GM21576 (cell line): ENCODE measurements around the gene SMC4.

Experiments used
- ATAC-seq: cut with Tn5 transposase; IDR thresholded peaks from one replicate; pipeline ENCODE4 v1.9.1; 2021; ENCODE audit warnings: mild to moderate bottlenecking, moderate library complexity; ENCODE audit not compliant: unreplicated experiment

Gene SMC4

DNA sequence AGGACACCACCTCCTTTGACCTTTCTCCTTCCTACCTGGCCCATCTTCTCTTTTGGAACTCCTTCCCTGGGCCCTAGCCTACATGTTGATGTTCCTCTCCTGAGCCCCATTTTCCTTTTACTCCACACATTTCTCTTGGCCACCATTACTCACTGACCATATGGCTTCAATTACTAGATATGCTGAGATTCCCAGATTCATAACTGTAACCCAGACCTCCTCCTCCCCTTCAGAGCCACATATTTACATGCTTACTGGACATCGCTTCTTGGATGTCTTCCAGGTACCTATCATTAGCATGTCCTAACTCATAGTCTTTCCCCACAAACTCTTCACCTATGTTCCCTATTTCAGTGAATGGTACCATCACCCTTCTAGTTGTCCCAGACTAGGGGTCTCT lies 74.5 kb downstream of the SMC4 start:
- no peak for ATAC-seq

DNA sequence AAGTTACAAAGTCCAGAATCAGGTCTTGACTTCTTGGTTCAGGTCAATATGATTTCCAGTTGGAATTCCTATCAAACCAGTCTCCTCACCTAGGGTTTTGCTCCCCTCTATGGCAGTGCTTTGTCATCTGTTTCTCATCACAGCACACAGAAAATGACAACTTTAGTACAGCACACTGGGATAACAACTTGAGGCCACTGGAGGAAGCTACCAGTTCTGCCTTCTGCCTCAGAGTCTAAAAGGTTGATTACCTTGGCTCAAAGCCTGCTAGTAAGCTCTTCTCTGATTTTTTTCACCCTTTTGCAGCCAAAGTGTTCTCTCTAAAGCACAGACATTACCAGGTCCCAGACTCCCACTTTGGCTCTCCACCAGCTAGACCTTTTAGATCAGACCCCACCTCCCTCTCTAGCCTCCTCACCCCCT lies 75.0 kb downstream of the SMC4 start:
- no peak for ATAC-seq

DNA sequence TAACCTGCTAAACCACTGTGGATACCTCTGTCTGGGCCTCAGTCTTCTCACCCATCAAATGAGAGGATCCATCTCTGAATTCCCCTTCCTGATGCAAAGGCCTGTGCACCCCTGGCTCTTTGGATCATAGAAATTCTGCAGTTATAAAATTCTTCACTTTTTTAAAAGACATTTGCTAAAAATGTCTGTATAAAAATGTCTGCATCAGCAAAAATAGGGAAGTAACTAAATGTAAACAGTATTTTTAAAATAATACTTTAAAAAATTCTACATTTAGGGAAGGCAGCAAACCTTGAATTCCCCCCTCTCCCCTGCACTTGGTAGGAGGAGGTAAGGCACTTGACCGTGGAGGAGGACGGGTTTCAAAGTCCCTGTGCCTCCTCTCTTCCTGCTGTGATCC lies 75.7 kb downstream of the SMC4 start:
- no peak for ATAC-seq

DNA sequence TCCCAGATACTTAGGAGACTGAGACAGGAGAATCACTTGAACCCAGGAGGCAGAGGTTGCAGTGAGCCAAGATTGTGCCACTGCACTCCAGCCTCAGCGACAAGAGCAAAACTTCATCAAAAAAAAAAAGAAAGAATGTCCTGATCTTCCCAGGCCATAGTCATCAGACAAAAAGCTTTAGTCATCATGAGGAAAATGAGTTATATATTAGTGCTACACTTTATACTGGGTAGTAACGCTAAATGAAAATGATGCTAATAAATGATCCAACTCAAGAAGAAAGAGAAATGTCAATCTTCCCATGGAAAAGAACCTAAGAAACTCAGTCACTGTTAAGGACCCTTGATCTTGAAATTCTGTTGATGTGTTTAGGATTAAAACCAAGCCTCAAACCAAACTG lies 76.4 kb downstream of the SMC4 start:
- ATAC-seq: no peak

DNA sequence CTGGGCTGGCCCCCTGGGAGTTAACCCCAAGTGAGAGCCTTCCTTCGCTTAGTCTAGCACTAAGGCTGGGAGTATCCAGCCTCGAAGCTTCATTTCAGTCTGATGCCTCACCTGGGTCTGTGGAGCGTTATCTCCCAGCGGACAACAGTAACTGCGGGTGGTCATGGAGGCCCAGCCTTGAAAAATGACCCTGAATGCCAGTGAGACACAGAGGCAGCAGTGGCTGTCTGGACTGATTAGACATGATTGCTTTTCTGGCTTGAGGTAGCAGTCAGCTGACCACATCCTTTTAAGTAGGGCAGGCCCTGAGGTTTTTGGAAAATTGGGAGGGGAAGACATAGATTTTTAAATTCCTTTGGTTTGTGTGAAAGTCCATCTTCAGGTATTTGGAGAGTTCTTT lies 78.3 kb downstream of the SMC4 start:
- no peak for ATAC-seq

DNA sequence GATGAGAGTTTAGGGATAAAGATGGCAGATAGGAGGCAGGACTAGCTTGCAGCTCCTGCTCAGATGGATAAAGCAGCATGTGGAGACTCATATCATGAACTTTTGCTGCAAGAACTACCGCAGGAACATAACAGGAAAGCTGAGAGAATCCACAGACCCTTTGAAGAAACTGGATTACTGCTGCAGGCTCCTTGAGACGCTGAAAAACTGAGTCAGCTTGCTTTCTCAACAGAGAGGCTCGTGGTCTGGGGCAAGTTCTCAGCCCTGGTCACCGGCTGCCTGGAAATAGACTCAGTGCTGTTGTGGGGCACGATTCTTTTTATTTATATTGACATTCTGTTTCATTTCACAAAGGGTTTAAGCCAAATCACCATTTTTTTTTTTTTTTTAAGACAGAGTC lies 78.9 kb downstream of the SMC4 start:
- ATAC-seq: no peak

DNA sequence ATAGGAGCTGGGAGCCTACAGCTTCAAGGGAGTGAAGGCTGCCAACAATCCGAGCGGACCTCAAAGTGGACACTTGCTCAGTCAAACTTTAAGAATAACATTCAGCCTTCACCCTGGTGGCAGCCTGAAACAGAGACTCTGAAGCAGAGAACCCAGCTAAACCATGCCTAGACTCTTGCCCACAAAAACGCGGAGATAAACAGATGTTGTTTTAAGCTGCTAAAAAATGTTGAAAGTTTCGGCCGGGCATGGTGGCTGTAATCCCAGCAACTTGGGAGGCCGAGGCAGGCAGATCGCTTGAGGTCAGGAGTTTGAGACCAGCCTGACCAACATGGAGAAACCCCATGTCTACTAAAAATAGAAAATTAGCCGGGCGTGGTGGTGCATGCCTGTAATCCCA lies 79.9 kb downstream of the SMC4 start:
- ATAC-seq: no peak

DNA sequence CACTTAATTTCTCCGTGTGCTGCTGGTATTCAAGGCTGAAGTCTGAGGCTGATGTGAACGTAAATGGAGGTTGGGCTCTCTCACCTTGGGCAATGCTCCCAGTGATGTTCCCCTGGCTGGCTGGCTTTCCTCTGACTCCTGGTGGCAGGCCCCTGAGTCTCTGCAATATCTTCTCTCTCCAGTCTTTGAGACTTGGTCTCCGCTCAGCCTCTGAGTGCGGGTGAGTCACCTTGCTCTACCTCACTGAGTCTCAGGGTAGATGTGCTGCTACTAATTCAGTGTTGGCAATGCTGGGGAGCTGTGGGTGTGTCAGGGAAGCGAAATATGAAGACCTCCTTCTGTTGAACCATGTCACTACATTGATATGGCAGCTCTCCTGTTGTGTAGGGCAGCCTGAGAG lies 81.5 kb downstream of the SMC4 start:
- ATAC-seq: no peak

DNA sequence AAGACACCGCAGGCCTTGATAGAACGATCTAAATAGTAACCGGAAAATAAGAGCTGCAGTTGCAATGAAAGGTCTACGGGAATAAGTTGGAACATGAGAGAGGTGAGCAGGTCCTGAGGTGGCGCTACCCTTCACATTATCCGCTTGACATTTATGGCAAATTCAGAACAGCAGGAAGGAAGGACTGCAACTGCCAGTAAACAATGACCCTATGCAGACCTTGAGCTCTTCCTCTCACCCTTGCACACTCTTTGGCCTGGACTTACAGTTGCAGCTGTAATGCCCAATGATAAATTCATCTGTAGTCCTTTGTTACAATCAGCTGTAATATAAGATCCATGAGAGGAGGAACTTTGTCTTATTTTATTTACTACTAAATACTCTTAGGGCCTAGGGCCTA lies 82.4 kb downstream of the SMC4 start:
- no peak for ATAC-seq

DNA sequence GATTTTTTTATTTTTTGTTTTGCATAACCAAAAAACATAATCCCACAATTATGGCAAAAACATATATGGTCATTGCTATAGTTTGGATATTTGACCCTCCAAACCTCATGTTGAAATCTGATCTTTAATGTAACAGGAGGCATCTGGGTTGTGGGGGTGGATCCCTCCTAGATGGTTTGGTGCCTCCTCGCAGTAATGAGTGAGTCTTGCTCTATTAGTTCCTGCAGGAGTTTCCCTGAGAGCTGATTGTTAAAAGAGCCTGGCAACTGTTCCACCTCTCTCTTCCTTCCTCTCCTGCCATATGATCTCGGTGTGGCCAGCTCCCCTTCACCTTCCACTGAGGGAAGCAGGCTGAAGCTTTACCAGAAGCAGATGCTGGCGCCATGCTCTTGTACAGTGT lies 83.3 kb downstream of the SMC4 start:
- no peak for ATAC-seq
